HG03097 (cell line): ENCODE measurements around the gene IL12RB1.
"Not testable (repeated sequence)": the region's sequence is repeated elsewhere in the genome, so short reads cannot be mapped to it uniquely, and the experiment has no call there.

ENCODE experiments used
- ATAC-seq: cut with Tn5 transposase; IDR thresholded peaks from one replicate; pipeline ENCODE4 v1.9.1; 2021; ENCODE audit not compliant: unreplicated experiment, low FRiP score

Gene IL12RB1

DNA sequence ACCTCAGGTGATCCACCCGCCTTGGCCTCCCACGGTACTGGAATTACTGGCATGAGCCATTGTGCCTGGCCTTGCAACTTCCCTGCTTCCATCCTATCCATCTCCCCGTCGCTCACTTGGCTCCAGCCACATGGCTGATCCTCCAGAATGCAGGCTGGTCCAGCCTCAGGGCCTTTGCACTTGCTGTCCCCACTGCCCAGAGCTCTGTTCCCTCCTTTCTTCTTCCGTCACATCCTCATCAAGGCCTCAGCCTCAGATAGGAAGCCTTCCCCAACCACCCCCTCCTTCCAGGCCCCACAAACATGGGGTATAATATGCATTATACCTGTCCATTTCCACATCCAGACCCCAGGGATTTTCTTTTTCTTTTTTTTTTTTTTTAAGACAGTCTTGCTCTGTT is 27.1 kb upstream of the IL12RB1 start:
- no peak for ATAC-seq

- ATAC-seq, result no peak
Observed at GRCh38 chr19:18112989-18113478, 26.3 kb upstream of the IL12RB1 start.

- no peak for ATAC-seq
Observed at GRCh38 chr19:18110609-18111232, 24.0 kb upstream of the IL12RB1 start.

DNA sequence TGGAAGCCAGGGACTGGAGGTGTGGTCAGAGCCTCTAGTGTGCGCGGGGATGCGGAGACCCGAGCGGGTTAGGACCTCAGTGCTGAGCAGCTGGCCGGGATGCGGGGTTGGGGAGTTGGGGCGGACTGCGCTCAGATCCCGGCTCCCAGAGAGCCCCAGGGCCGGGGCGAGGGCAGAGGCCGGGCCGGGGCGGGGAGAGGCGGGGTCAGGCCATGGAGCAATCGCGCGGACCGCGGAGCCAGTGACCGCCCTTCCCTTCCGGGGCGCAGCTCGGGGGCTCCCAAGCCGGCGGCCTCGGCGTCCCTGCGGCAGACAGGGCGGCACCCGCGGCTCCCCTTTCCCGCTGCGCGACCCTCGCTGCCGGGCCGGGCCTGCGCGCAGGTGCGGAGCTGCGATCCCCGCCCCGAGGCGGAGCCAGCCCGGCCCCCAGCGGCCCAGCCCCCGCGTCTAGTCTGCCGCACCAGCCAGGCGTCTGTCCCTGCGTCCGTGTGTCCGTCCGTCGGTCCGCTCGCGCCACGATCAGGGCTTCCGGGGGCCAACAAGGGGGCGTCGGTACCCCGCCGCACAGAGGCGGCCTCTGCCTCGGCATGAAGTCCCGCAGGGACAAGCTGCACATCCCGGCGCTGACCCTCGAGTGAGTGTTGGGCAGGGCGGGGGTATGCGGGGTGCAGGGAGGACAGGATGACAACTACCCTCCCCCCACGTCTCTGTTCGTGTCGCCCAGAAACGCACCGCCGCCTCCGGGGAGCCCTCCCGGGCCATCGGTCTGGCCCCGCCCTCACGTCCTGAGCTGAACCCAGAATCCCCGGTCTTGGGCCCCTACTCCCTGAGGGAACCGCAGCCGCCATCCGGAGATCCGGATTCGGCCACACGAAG is 23.2 kb upstream of the IL12RB1 start:
- ATAC-seq, result no peak

DNA sequence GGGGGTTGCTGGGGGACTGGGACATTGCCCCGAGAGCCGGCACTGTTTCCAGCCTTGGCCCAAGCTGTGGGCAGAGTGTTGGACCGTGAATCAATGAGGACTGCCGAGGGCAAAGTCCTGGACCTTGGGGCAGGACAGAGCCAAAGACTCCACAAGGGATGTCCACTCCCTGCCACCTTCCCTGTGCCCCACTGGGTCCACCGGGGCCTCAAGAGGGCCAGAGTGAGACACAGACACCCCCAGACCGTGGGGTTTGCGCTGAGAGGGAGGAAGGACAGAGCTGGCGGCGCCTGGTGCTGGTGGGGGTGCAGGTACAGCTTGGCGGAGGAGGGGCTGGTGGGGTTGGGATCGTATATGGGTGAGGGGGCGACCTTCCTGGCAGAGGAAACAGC is 22.6 kb upstream of the IL12RB1 start:
- ATAC-seq, result no peak

DNA sequence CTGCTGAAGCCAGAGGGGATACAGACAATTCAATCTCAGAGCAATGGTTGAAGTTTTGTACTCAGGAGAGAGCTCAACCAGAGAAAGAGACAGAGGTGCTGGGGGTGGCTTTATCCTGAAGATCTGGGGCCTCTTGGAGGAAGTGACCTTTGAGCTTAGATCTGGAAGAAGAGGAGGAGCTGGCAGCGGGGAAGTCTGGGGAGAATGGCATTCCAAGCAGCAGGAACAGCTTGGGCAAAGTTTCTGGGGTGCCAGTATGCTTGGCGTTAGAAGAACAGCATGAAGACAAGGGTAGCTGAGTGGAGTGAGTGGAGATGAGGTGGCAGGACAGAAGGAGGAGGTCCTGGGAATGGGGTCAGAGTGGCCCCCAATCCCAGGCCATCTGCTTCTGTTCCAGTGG is 22.2 kb upstream of the IL12RB1 start:
- no peak for ATAC-seq

DNA sequence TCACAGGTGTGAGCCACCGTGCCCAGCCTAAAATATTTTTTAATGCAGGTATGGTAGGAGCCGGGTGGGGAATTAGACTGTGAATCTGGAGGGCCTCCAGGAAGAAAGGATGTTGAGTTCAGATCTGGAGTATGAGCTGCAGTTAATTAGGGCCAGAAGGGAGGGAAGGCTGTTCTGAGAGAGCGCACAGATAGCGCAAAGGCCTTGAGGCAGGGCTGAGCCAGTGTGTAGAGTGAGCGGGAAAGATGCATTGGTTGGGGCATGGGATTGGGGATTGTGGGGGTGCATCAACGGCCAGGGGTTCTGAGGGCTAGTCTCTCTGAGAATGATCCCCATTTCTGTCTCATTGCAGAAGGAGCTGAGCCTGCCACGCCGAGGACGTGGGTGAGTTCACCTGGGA is 20.5 kb upstream of the IL12RB1 start:
- no peak for ATAC-seq

DNA sequence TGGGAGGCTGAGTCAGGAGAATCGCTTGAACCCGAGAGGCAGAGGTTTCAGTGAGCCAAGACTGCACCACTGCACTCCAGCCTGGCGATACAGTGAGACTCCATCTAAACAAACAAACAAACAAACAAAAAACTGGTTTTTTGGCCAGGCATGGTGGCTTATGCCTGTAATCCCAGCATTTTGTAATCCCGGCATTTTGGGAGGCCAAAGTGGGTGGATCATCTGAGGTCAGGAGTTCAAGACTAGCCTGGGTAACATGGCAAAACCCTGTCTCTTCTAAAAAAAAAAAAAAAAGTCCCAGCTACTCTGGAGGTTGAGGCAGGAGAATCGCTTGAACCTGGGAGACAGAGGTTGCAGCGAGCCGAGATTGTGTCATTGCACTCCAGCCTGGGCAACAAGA is 18.5 kb upstream of the IL12RB1 start:
- not testable (repeated sequence) for ATAC-seq

DNA sequence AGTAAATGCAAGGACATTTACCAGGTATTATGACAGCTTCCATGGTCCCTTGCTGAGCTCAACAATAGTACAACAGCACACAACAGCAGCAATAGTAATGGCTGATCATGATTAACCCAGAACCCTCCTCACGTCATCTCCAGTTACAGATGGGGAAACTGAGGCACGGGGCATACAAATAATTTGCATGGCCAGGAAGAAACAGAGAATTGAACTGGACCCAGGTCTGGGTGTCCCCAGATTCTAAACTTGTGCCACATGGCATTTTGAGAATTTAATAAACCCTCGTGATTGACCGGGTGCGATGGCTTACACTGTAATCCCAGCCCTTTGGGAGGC is 18.0 kb upstream of the IL12RB1 start:
- ATAC-seq, result no peak

- ATAC-seq, result no peak
Observed at GRCh38 chr19:18102916-18103542, 16.3 kb upstream of the IL12RB1 start.

DNA sequence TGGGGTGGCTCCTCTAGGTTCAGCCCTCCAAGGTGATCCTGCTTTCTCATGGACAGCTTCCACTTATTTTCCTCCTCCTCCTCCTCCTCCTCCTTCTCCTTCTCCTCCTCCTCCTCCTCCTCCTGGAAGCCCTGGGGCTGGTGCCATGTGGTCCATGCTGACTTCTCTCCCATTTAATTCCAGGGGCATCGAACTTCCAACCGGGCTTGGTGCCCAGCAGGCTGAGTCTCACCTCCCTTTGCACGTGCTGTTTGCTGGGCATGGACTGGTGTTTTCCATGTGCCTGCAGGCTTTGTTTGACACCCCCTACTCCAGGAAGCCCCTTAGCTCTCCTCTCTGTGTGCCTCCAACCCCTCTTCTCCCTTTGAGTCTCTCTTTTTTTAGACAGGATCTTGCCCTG is 14.5 kb upstream of the IL12RB1 start:
- no peak for ATAC-seq

GRCh38 chr19:18100710-18101109 is 14.0 kb upstream of the IL12RB1 start:
- ATAC-seq, result no peak

- no peak for ATAC-seq
Observed at GRCh38 chr19:18099623-18099995, 12.9 kb upstream of the IL12RB1 start.

DNA sequence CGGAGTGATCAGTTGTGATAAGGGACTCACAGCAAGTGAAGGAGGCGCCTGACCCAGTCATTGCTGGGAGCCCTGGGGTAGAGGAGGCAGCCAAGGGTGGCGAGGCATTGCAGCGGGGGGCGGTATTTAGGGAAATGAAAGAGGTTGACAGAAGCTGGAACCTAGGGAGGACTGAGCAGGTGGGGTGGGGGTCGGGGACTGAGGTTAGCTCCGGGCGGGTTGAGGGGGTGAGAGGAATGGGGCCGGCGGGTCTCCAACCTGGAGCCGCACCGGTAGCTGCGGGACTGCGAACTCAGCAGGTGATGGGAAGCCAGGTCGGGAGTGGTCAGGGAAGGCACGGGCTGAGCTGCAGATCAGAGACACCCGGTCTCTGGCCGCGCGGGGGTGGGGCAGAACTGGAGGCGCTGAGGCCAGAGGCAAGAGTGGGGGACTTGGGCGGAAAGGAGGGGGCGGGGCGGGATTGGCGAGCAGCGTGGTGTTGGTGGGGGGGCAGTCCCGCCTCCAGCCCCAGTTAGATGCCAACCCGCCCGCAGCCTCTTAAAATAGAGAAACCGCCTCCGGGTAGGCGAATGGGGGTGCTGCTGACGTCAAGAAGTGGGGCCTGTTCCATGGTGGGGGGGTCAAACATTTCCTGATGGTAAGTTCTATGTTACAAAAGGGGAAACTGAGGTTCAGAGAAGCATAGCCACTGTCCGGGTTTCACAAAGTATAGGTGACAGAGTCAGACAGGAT is 12.3 kb upstream of the IL12RB1 start:
- peak; percentile 60 for ATAC-seq

DNA sequence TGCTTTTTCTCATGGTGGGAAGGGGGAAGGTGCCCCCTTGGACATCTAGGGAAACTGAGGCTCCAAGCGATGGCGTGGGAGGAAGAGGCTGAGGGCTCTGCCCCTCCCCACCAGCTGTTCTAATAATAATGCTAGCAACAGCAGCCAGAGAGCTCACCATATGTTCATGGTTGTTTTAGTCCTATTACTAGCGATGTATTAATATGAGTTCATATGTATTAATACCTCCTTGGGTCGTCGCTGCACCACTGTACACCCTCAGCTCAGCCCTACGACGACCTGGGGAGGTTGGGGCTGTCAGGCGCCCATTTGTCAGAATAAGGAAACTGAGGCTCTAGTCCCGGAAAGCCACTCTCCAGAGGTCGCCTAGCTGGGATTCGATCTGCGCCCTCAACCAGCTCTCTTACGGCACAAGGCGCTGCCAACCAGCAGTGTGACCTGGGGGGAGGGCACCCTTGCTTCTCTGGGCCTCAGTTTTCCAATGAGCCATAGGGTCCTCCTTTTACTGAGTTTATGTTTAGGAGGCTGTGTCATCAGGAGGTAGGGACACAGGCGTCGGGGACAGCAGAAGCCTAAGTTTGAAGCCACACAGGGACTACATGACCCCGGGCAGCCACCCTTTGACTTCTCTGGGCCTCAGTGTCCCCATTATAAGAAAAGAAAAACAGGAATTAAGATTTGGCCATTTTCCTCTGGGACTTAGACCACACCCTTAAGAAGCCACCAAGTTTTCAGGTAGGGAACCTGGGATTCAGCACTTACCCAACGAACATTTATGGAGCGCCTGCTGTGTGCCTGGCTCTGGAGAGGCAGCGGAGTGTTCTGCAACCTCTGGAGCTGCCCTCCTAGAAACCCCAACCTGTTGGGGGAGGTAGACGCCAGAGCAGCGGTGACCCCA is 11.5 kb upstream of the IL12RB1 start:
- no peak for ATAC-seq

DNA sequence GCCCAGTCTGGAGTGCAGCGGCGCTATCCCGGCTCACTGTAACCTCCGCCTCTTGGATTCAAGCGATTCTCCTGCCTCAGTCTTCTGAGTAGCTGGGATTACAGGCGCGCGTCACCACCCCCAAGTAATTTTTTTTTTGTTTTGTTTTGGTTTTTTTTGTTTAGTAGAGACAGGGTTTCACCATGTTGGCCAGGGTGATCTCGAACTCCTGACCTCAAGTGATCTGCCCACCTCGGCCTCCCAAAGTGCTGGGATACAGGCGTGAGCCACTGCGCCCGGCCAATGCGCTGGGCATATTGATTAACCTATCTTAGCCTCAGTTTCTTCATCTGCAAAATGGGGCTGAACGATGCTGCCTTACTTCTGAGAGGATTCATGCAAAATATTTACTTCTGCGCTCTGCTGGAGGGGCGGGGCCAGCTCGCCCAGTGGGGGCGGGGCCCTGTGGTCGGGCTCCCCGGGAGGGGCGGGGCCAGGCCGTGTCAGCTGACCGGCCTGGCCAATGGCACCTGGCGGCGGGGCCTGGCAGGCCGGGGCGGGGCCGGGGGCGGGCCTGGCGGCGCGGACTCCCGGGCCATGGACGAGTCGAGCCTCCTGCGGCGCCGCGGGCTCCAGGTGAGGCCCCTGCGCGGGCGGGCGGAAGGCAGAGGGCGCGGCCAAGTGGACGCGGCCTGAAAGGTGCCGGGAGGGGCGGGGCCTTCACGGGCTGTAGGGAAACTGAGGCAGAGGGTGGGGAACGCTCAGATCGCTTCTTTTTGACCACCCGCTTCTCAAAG is 10.7 kb upstream of the IL12RB1 start, which contains the start of gene MAST3:
Gene MAST3, plus strand, starts transcription at position 562 of the 776 bp plus-strand sequence. Its CDS starts 15 bp downstream, at position 577.
- peak; percentile 46 for ATAC-seq

DNA sequence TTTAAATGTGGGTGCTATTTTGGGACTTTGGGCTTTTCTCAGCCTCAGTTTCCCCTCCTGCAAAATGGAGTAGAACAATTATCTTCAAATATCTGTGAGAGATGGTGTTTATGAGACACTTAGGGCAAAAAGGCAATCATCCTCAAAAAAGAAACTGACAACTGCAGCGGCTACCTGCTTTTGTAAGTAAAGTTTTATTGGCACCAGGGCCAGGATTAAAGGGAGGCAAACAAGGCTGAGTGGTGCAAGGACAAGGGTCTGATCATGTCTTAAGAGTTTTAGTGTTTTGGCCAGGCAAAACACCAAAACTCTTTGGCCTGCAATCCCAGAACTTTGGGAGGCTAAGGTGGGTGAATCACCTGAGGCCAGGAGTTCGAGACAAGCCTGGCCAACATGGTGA is 9.5 kb upstream of the IL12RB1 start:
- no peak for ATAC-seq

- ATAC-seq, result no peak
Observed at GRCh38 chr19:18093439-18094161, 6.9 kb upstream of the IL12RB1 start.

GRCh38 chr19:18091217-18091608 is 4.5 kb upstream of the IL12RB1 start:
- no peak for ATAC-seq
